CMK (cell line): ENCODE results near the gene WAPL.

Experiments used
- DNase-seq: peaks from one replicate; pipeline ENCODE4 v3.0.0-alpha.2; 2010; ENCODE audit warnings: low read depth

WAPL gene

GRCh38 chr10:86523348-86523747, 1.8 kb upstream of the WAPL start:
- no peak for DNase-seq

- no peak for DNase-seq
These were observed 891 bp upstream of the WAPL start for GRCh38 chr10:86522510-86522855.

GRCh38 chr10:86520871-86521677, 518 bp downstream of the WAPL start:
- DNase-seq = peak; percentile 14

GRCh38 chr10:86518781-86519180, 2.8 kb downstream of the WAPL start:
- no peak for DNase-seq

GRCh38 chr10:86512137-86512536, 9.5 kb downstream of the WAPL start:
- DNase-seq = no peak

- DNase-seq = no peak
These were observed 10.3 kb downstream of the WAPL start for GRCh38 chr10:86511027-86511865.

GRCh38 chr10:86509145-86509544, 12.4 kb downstream of the WAPL start:
- DNase-seq = no peak

- DNase-seq = no peak
These were observed 13.4 kb downstream of the WAPL start for GRCh38 chr10:86508217-86508616.

GRCh38 chr10:86506499-86506898, 15.1 kb downstream of the WAPL start:
- DNase-seq = no peak

- DNase-seq = no peak
These were observed 15.5 kb downstream of the WAPL start for GRCh38 chr10:86506062-86506461.

- no peak for DNase-seq
These were observed 17.1 kb downstream of the WAPL start for GRCh38 chr10:86504510-86504909.

- DNase-seq = no peak
These were observed 20.7 kb downstream of the WAPL start for GRCh38 chr10:86500846-86501245.

GRCh38 chr10:86498598-86498997, 23.0 kb downstream of the WAPL start:
- no peak for DNase-seq

GRCh38 chr10:86497621-86498020, 24.0 kb downstream of the WAPL start:
- DNase-seq = no peak

GRCh38 chr10:86489960-86490612, 31.5 kb downstream of the WAPL start:
- no peak for DNase-seq

GRCh38 chr10:86489071-86489810, 32.4 kb downstream of the WAPL start:
- DNase-seq = no peak

GRCh38 chr10:86486856-86487255, 34.7 kb downstream of the WAPL start:
- DNase-seq = no peak

- DNase-seq = no peak
These were observed 37.9 kb downstream of the WAPL start for GRCh38 chr10:86483664-86484063.

GRCh38 chr10:86481761-86482160, 39.8 kb downstream of the WAPL start:
- DNase-seq = no peak

- no peak for DNase-seq
These were observed 41.0 kb downstream of the WAPL start for GRCh38 chr10:86480571-86480970.

- DNase-seq = no peak
These were observed 49.5 kb downstream of the WAPL start for GRCh38 chr10:86472061-86472460.
